ENCODE results near the gene DNAJA1.

DNA sequence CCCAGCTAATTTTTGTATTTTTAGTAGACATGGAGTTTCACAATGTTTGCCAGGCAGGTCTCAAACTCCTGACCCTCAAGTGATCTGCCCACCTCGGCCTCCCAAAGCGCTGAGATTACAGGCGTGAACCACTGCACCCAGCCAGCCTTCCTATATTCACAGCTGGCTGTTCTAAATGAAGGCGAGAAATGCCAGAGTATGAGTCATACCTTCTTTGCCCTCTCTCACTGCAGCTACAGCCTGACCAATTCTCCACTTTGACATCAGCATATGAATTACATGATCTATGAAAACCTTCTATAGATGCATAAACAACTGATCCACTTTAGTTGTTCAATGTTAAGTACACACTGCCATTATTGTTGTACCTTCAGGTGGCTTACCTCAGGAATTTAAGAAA lies 38.1 kb upstream of the DNAJA1 start:
- TF ChIP-seq SUZ12 (IDR thresholded peaks at IDR 0.05; ENCODE audit: extremely low read depth, insufficient read depth, insufficient read length) (no peak), YY1 (IDR thresholded peaks at IDR 0.05; ENCODE audit: insufficient read depth, insufficient read length) (no peak), ZNF274 (IDR thresholded peaks at IDR 0.05; ENCODE audit: low read depth, low read length) (no peak)
